Measurements from ENCODE around the gene MAP7.
A peak's percentile ranks its signal among the peaks of the same experiment; 100 is the strongest.

MAP7 gene

GRCh38 chr6:136527831-136528230 is 22.4 kb downstream of the MAP7 start:
- peaks cover 5% of the 10 kb centered on the region for H3K79me1 ChIP-seq (ENCODE audit: low read length)
- H2AK5ac ChIP-seq (ENCODE audit: low read length) = no peak overlapping the region
- no peak for DNase-seq
- no peaks in the 10 kb centered on the region for H3K36me3 ChIP-seq (ENCODE audit: control insufficient read depth, insufficient read depth, low read length)
- no peaks in the 10 kb centered on the region for H3K27me3 ChIP-seq (ENCODE audit: insufficient read depth, low read length, poor library complexity)
- WGBS (ENCODE audit: extremely low coverage, insufficient coverage, low lambda C conversion rate) = no CpG with 5 or more reads among the region's 6 CpGs
- no peak overlapping the region for H4K8ac ChIP-seq (ENCODE audit: low read depth, low read length)
- peaks cover 12% of the 10 kb centered on the region for H3K4me1 ChIP-seq (ENCODE audit: control insufficient read depth, low read depth, low read length)
- no peak overlapping the region for H2BK120ac ChIP-seq (ENCODE audit: low read depth, low read length)
- H3K9ac ChIP-seq (ENCODE audit: low read length) = no peak overlapping the region
- H3K18ac ChIP-seq (ENCODE audit: low read length) = no peak overlapping the region
- H3K4ac ChIP-seq (ENCODE audit: low read depth, low read length) = no peak overlapping the region
- H3K4me3 ChIP-seq (ENCODE audit: low read length) = no peak overlapping the region
- H3K23ac ChIP-seq (ENCODE audit: low read length) = no peak overlapping the region
- peaks cover 12% of the 10 kb centered on the region for H3K79me2 ChIP-seq (ENCODE audit: control insufficient read depth, insufficient read depth, low read length)
- H3K4me2 ChIP-seq (ENCODE audit: low read length) = no peak overlapping the region
- H3K27ac ChIP-seq (ENCODE audit: low read depth, low read length) = no peak overlapping the region
- no peak overlapping the region for H2BK5ac ChIP-seq (ENCODE audit: low read length)
- H2BK15ac ChIP-seq (replicated peaks; ENCODE audit: low read depth) = no peak overlapping the region
- H4K5ac ChIP-seq (ENCODE audit: low read length) = no peak overlapping the region
- no peak overlapping the region for H3K56ac ChIP-seq (ENCODE audit: low read length)

- Histone ChIP-seq H4K8ac (ENCODE audit: low read depth, low read length) (no peak overlapping the region), H3K27ac (ENCODE audit: low read depth, low read length) (no peak overlapping the region), H4K5ac (ENCODE audit: low read length) (no peak overlapping the region), H3K18ac (ENCODE audit: low read length) (no peak overlapping the region), H3K4me3 (ENCODE audit: low read length) (no peak overlapping the region), H3K23ac (ENCODE audit: low read length) (no peak overlapping the region), H3K79me1 (ENCODE audit: low read length) (peaks cover 5% of the 10 kb centered on the region), H3K79me2 (ENCODE audit: control insufficient read depth, insufficient read depth, low read length) (peaks cover 12% of the 10 kb centered on the region), H2BK5ac (ENCODE audit: low read length) (no peak overlapping the region), H3K4me2 (ENCODE audit: low read length) (no peak overlapping the region), H3K27me3 (ENCODE audit: insufficient read depth, low read length, poor library complexity) (no peaks in the 10 kb centered on the region), H2BK120ac (ENCODE audit: low read depth, low read length) (no peak overlapping the region), H3K4ac (ENCODE audit: low read depth, low read length) (no peak overlapping the region), H3K4me1 (ENCODE audit: control insufficient read depth, low read depth, low read length) (peaks cover 12% of the 10 kb centered on the region), H3K56ac (ENCODE audit: low read length) (peak overlapping the region; percentile 17), H2BK15ac (replicated peaks; ENCODE audit: low read depth) (no peak overlapping the region), H2AK5ac (ENCODE audit: low read length) (no peak overlapping the region), H3K9ac (ENCODE audit: low read length) (no peak overlapping the region), H3K36me3 (ENCODE audit: control insufficient read depth, insufficient read depth, low read length) (no peaks in the 10 kb centered on the region)
- no peak for DNase-seq
- no CpG with 5 or more reads among the region's 4 CpGs for WGBS (ENCODE audit: extremely low coverage, insufficient coverage, low lambda C conversion rate)
Measured at GRCh38 chr6:136526937-136527336, 23.3 kb downstream of the MAP7 start.

GRCh38 chr6:136526196-136526930 is 23.9 kb downstream of the MAP7 start:
- H3K4me2 ChIP-seq (ENCODE audit: low read length) = no peak overlapping the region
- H4K5ac ChIP-seq (ENCODE audit: low read length) = no peak overlapping the region
- H3K18ac ChIP-seq (ENCODE audit: low read length) = no peak overlapping the region
- no peak overlapping the region for H3K27ac ChIP-seq (ENCODE audit: low read depth, low read length)
- H3K9ac ChIP-seq (ENCODE audit: low read length) = no peak overlapping the region
- no peak overlapping the region for H2AK5ac ChIP-seq (ENCODE audit: low read length)
- no peak overlapping the region for H2BK15ac ChIP-seq (replicated peaks; ENCODE audit: low read depth)
- peaks cover 12% of the 10 kb centered on the region for H3K4me1 ChIP-seq (ENCODE audit: control insufficient read depth, low read depth, low read length)
- no peaks in the 10 kb centered on the region for H3K27me3 ChIP-seq (ENCODE audit: insufficient read depth, low read length, poor library complexity)
- H2BK120ac ChIP-seq (ENCODE audit: low read depth, low read length) = no peak overlapping the region
- H3K79me1 ChIP-seq (ENCODE audit: low read length) = peaks cover 5% of the 10 kb centered on the region
- no peaks in the 10 kb centered on the region for H3K36me3 ChIP-seq (ENCODE audit: control insufficient read depth, insufficient read depth, low read length)
- H3K79me2 ChIP-seq (ENCODE audit: control insufficient read depth, insufficient read depth, low read length) = peaks cover 11% of the 10 kb centered on the region
- H3K56ac ChIP-seq (ENCODE audit: low read length) = peak overlapping the region; percentile 17
- no peak overlapping the region for H3K4ac ChIP-seq (ENCODE audit: low read depth, low read length)
- peak; percentile 92 for DNase-seq
- H3K23ac ChIP-seq (ENCODE audit: low read length) = no peak overlapping the region
- WGBS (ENCODE audit: extremely low coverage, insufficient coverage, low lambda C conversion rate) = no CpG with 5 or more reads among the region's 16 CpGs
- no peak overlapping the region for H4K8ac ChIP-seq (ENCODE audit: low read depth, low read length)
- no peak overlapping the region for H2BK5ac ChIP-seq (ENCODE audit: low read length)
- no peak overlapping the region for H3K4me3 ChIP-seq (ENCODE audit: low read length)

- Histone ChIP-seq H2AK5ac (ENCODE audit: low read length) (no peak overlapping the region), H3K4me2 (ENCODE audit: low read length) (no peak overlapping the region), H3K4me1 (ENCODE audit: control insufficient read depth, low read depth, low read length) (peaks cover 12% of the 10 kb centered on the region), H2BK15ac (replicated peaks; ENCODE audit: low read depth) (no peak overlapping the region), H2BK120ac (ENCODE audit: low read depth, low read length) (peak overlapping the region; percentile 8), H3K18ac (ENCODE audit: low read length) (no peak overlapping the region), H3K27me3 (ENCODE audit: insufficient read depth, low read length, poor library complexity) (no peaks in the 10 kb centered on the region), H2BK5ac (ENCODE audit: low read length) (no peak overlapping the region), H4K8ac (ENCODE audit: low read depth, low read length) (no peak overlapping the region), H3K4me3 (ENCODE audit: low read length) (no peak overlapping the region), H3K9ac (ENCODE audit: low read length) (no peak overlapping the region), H3K27ac (ENCODE audit: low read depth, low read length) (no peak overlapping the region), H3K23ac (ENCODE audit: low read length) (no peak overlapping the region), H3K36me3 (ENCODE audit: control insufficient read depth, insufficient read depth, low read length) (no peaks in the 10 kb centered on the region), H3K79me1 (ENCODE audit: low read length) (peaks cover 6% of the 10 kb centered on the region), H4K5ac (ENCODE audit: low read length) (no peak overlapping the region), H3K79me2 (ENCODE audit: control insufficient read depth, insufficient read depth, low read length) (peaks cover 11% of the 10 kb centered on the region), H3K56ac (ENCODE audit: low read length) (no peak overlapping the region), H3K4ac (ENCODE audit: low read depth, low read length) (no peak overlapping the region)
- DNase-seq = no peak
- WGBS (ENCODE audit: extremely low coverage, insufficient coverage, low lambda C conversion rate) = no CpG with 5 or more reads among the region's 8 CpGs
Measured at GRCh38 chr6:136525586-136526195, 24.5 kb downstream of the MAP7 start.

GRCh38 chr6:136524936-136525413 is 25.2 kb downstream of the MAP7 start:
- Histone ChIP-seq H3K4me3 (ENCODE audit: low read length) (no peak overlapping the region), H3K23ac (ENCODE audit: low read length) (no peak overlapping the region), H3K79me2 (ENCODE audit: control insufficient read depth, insufficient read depth, low read length) (peaks cover 14% of the 10 kb centered on the region), H3K27me3 (ENCODE audit: insufficient read depth, low read length, poor library complexity) (no peaks in the 10 kb centered on the region), H3K4me2 (ENCODE audit: low read length) (no peak overlapping the region), H2AK5ac (ENCODE audit: low read length) (no peak overlapping the region), H3K9ac (ENCODE audit: low read length) (no peak overlapping the region), H4K8ac (ENCODE audit: low read depth, low read length) (no peak overlapping the region), H3K56ac (ENCODE audit: low read length) (peak overlapping the region; percentile 40), H3K18ac (ENCODE audit: low read length) (no peak overlapping the region), H3K27ac (ENCODE audit: low read depth, low read length) (no peak overlapping the region), H3K36me3 (ENCODE audit: control insufficient read depth, insufficient read depth, low read length) (no peaks in the 10 kb centered on the region), H3K4me1 (ENCODE audit: control insufficient read depth, low read depth, low read length) (peaks cover 12% of the 10 kb centered on the region), H2BK5ac (ENCODE audit: low read length) (no peak overlapping the region), H3K4ac (ENCODE audit: low read depth, low read length) (no peak overlapping the region), H4K5ac (ENCODE audit: low read length) (no peak overlapping the region), H3K79me1 (ENCODE audit: low read length) (peaks cover 8% of the 10 kb centered on the region), H2BK15ac (replicated peaks; ENCODE audit: low read depth) (no peak overlapping the region), H2BK120ac (ENCODE audit: low read depth, low read length) (no peak overlapping the region)
- no peak for DNase-seq
- no CpG with 5 or more reads among the region's 2 CpGs for WGBS (ENCODE audit: extremely low coverage, insufficient coverage, low lambda C conversion rate)

All from mesendoderm (in vitro differentiated cells).